B cell (primary cell): Measurements from ENCODE around the gene TBC1D1.

Source experiments
- EZH2 ChIP-seq: IDR thresholded peaks from 2 replicates; pipeline ENCODE4 v1.6.1; 2012; ENCODE audit warnings: borderline replicate concordance, low read depth, mild to moderate bottlenecking, moderate library complexity, low read length; ENCODE audit not compliant: insufficient read depth, poor library complexity, severe bottlenecking
- TF ChIP-seq, protein P1 (sequence below): fragments of 200-600 bp; IDR thresholded peaks from one replicate; pipeline ENCODE4 v1.8.0; 2022; ENCODE audit warnings: antibody characterized with exemption, mild to moderate bottlenecking

DNA sequence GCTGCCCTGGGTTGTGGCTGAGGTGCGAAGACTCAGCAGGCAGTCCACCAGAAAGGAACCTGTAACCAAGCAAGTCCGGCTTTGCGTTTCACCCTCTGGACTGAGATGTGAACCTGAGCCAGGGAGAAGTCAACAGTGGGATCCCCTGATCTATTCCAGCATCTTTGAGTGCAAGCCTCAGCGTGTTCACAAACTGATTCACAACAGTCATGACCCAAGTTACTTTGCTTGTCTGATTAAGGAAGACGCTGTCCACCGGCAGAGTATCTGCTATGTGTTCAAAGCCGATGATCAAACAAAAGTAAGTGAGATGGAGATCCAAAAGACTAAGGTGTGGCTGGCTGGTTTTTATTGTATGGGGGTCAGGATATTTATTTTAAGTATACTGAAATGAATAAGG lies 11.3 kb downstream of the TBC1D1 start:
- TF ChIP-seq, protein P1, sequence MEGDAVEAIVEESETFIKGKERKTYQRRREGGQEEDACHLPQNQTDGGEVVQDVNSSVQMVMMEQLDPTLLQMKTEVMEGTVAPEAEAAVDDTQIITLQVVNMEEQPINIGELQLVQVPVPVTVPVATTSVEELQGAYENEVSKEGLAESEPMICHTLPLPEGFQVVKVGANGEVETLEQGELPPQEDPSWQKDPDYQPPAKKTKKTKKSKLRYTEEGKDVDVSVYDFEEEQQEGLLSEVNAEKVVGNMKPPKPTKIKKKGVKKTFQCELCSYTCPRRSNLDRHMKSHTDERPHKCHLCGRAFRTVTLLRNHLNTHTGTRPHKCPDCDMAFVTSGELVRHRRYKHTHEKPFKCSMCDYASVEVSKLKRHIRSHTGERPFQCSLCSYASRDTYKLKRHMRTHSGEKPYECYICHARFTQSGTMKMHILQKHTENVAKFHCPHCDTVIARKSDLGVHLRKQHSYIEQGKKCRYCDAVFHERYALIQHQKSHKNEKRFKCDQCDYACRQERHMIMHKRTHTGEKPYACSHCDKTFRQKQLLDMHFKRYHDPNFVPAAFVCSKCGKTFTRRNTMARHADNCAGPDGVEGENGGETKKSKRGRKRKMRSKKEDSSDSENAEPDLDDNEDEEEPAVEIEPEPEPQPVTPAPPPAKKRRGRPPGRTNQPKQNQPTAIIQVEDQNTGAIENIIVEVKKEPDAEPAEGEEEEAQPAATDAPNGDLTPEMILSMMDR, result no peak
- TF ChIP-seq EZH2, result no peak
